Measurements from ENCODE around the gene AKR1E2. TPM values are rescaled to one million over a fixed set of nuclear protein-coding genes. Genes with fewer than 3 reads are reported as not detected.

AKR1E2 gene
- total RNA-seq, 6 experiments from 2014 or later, result 0.37 to 3.5 (median 1.6) TPM

GRCh38 chr10:4790922-4791321 is 35.1 kb upstream of the AKR1E2 start:
- Histone ChIP-seq H3K27me3 (peaks cover 0 to 19% of the 10 kb centered on the region in 2 donors), H3K27ac (no peak overlapping the region), H3K9me3 (no peaks in the 10 kb centered on the region), H3K4me1 (no peaks in the 10 kb centered on the region), H3K36me3 (no peaks in the 10 kb centered on the region), H3K4me3 (no peak overlapping the region)
- no peak for TF ChIP-seq POLR2A (IDR thresholded peaks at IDR 0.05)
- no peak for TF ChIP-seq CTCF (IDR thresholded peaks at IDR 0.05)
- intact Hi-C loops (cut with DNase I), result no loop called here
- 59% methylated on average over 4 of the region's 4 CpGs for WGBS (ENCODE audit: insufficient coverage, low coverage, low lambda C conversion rate, missing lambda C conversion rate)
- DNase-seq (no peak), ATAC-seq (no peak)

GRCh38 chr10:4792381-4792780 is 33.6 kb upstream of the AKR1E2 start:
- Histone ChIP-seq H3K4me1 (no peaks in the 10 kb centered on the region), H3K9me3 (no peaks in the 10 kb centered on the region), H3K4me3 (no peak overlapping the region), H3K27ac (no peak overlapping the region), H3K27me3 (peaks cover 0 to 7% of the 10 kb centered on the region in 2 donors), H3K36me3 (no peaks in the 10 kb centered on the region)
- intact Hi-C loops (cut with DNase I), result no loop called here
- 18% methylated on average over 1 of the region's 1 CpG for WGBS (ENCODE audit: insufficient coverage, low coverage, low lambda C conversion rate, missing lambda C conversion rate)
- no peak for DNase-seq
- TF ChIP-seq POLR2A (IDR thresholded peaks at IDR 0.05), result no peak
- no peak for ATAC-seq

GRCh38 chr10:4801405-4801804 is 24.6 kb upstream of the AKR1E2 start:
- ATAC-seq, result no peak
- no peaks in the 10 kb centered on the region for H3K9me3 ChIP-seq
- no peaks in the 10 kb centered on the region for H3K36me3 ChIP-seq
- H3K27me3 ChIP-seq, result no peaks in the 10 kb centered on the region
- TF ChIP-seq POLR2A (IDR thresholded peaks at IDR 0.05) (no peak), CTCF (IDR thresholded peaks at IDR 0.05) (no peak)
- H3K27ac ChIP-seq, result no peak overlapping the region
- H3K4me3 ChIP-seq, result no peak overlapping the region
- 76% methylated on average over 3 of the region's 3 CpGs for WGBS (ENCODE audit: insufficient coverage, low coverage, low lambda C conversion rate, missing lambda C conversion rate)
- intact Hi-C loops (cut with DNase I), result no loop called here
- no peak for DNase-seq
- no peaks in the 10 kb centered on the region for H3K4me1 ChIP-seq

- Histone ChIP-seq H3K4me3 (no peak overlapping the region), H3K27ac (no peak overlapping the region), H3K4me1 (no peaks in the 10 kb centered on the region), H3K9me3 (no peaks in the 10 kb centered on the region), H3K27me3 (no peaks in the 10 kb centered on the region), H3K36me3 (no peaks in the 10 kb centered on the region)
- 68% methylated on average over 6 of the region's 6 CpGs for WGBS (ENCODE audit: insufficient coverage, low coverage, low lambda C conversion rate, missing lambda C conversion rate)
- intact Hi-C loops (cut with DNase I), result no loop called here
- DNase-seq (no peak), ATAC-seq (no peak)
- TF ChIP-seq POLR2A (IDR thresholded peaks at IDR 0.05), result no peak
- TF ChIP-seq CTCF (IDR thresholded peaks at IDR 0.05), result no peak
Measured at GRCh38 chr10:4802711-4803487, 23.1 kb upstream of the AKR1E2 start.

GRCh38 chr10:4803822-4804221 is 22.2 kb upstream of the AKR1E2 start:
- Histone ChIP-seq H3K4me3 (no peak overlapping the region), H3K27me3 (no peaks in the 10 kb centered on the region), H3K4me1 (no peaks in the 10 kb centered on the region), H3K9me3 (no peaks in the 10 kb centered on the region), H3K36me3 (no peaks in the 10 kb centered on the region), H3K27ac (no peak overlapping the region)
- peak in 1 of 4 donors; percentile 17 for ATAC-seq
- 56% methylated on average over 2 of the region's 2 CpGs for WGBS (ENCODE audit: insufficient coverage, low coverage, low lambda C conversion rate, missing lambda C conversion rate)
- TF ChIP-seq CTCF (IDR thresholded peaks at IDR 0.05) (no peak), POLR2A (IDR thresholded peaks at IDR 0.05) (no peak)
- no peak for DNase-seq
- intact Hi-C loops (cut with DNase I), result no loop called here
